Measurements from ENCODE around the gene PRPF40B.

DNA sequence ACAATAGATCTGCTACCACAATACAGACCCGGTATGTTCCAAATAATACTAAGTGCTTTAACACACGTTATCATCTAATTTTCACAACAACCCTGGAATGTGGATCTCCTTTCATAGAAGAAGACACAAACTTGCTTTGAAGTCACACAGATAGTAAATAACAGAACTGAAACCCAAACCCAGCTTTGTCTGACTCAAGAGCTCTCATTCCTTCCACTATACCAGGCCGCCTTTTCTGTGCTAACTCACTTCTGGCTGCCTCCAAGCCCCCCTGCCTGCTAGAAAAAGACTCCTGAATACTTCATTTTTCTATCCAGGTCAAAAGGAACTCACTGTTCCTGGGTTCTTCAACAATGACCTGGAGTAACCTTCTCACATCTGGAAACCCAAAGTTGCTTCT, 37.8 kb downstream of the PRPF40B start:
- TF ChIP-seq, protein P1, sequence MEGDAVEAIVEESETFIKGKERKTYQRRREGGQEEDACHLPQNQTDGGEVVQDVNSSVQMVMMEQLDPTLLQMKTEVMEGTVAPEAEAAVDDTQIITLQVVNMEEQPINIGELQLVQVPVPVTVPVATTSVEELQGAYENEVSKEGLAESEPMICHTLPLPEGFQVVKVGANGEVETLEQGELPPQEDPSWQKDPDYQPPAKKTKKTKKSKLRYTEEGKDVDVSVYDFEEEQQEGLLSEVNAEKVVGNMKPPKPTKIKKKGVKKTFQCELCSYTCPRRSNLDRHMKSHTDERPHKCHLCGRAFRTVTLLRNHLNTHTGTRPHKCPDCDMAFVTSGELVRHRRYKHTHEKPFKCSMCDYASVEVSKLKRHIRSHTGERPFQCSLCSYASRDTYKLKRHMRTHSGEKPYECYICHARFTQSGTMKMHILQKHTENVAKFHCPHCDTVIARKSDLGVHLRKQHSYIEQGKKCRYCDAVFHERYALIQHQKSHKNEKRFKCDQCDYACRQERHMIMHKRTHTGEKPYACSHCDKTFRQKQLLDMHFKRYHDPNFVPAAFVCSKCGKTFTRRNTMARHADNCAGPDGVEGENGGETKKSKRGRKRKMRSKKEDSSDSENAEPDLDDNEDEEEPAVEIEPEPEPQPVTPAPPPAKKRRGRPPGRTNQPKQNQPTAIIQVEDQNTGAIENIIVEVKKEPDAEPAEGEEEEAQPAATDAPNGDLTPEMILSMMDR (IDR thresholded peaks at IDR 0.05), result no peak
- no peak for TF ChIP-seq POLR2A (IDR thresholded peaks at IDR 0.05)

Measured in body of pancreas (tissue), 4 donors.